Measurements from ENCODE around the gene ALKBH7.
A peak's percentile ranks its signal among the peaks of the same experiment; 100 is the strongest.
"Not testable (repeated sequence)": the region's sequence is repeated elsewhere in the genome, so short reads cannot be mapped to it uniquely, and the experiment has no call there.

Gene ALKBH7, protein sequence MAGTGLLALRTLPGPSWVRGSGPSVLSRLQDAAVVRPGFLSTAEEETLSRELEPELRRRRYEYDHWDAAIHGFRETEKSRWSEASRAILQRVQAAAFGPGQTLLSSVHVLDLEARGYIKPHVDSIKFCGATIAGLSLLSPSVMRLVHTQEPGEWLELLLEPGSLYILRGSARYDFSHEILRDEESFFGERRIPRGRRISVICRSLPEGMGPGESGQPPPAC

GRCh38 chr19:6372594-6373095 is at the start of gene ALKBH7:
Gene ALKBH7 (plus strand): TSS chr19:6372794. CDS start chr19:6372821, 27 bp downstream.
- peak; percentile 98 for DNase-seq

GRCh38 chr19:6324757-6325156 is 47.8 kb upstream of the ALKBH7 start:
- no peak for DNase-seq

GRCh38 chr19:6325614-6326013 is 47.0 kb upstream of the ALKBH7 start:
- no peak for DNase-seq

- no peak for DNase-seq
Measured at GRCh38 chr19:6326815-6327214, 45.8 kb upstream of the ALKBH7 start.

DNA sequence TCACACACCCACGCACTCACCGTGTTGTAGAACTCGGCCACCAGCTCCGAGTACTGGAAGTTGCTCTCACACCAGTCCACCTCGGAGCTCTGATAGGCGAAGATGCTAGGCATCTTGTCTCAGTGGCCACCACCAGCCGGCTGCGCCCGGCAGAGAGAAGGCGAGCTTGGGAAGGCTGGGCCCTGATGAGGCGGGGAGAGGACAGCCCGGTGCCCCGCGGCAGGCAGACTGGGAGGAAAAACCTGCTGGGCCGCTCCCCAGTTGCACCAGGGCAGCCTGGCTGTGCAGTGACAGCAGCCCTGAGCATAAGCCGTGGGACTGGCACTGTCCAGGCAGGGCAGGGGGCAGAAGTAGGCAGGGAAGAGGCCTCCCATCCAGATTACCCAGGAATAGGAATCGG is 39.2 kb upstream of the ALKBH7 start, which contains the start of gene ACER1:
ACER1 (minus strand) TSS at position 174 of the 400 bp plus-strand sequence; CDS start at position 113, 61 bp downstream.
- DNase-seq, result no peak

- DNase-seq, result no peak
Measured at GRCh38 chr19:6334490-6335285, 37.9 kb upstream of the ALKBH7 start.

- no peak for DNase-seq
Measured at GRCh38 chr19:6340493-6341201, 31.9 kb upstream of the ALKBH7 start.

DNA sequence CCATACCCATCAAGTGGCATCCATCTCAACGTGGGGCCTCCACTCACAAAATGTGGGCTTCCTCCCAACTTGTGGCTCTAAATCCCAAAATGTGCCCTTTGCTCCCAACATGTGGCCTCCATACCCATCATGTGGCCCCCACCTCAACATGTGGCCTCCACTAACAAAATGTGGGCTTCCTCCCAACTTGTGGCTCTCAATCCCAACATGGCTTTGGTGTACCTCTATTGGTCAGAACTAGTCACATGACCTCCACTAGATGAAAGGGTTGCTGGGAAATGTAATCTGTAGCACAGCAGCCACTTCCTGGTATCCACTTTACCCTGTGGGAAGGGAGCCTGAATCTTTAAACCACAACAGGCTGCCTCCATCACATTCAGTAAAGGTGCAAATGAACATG is 29.1 kb upstream of the ALKBH7 start:
- no peak for DNase-seq

DNA sequence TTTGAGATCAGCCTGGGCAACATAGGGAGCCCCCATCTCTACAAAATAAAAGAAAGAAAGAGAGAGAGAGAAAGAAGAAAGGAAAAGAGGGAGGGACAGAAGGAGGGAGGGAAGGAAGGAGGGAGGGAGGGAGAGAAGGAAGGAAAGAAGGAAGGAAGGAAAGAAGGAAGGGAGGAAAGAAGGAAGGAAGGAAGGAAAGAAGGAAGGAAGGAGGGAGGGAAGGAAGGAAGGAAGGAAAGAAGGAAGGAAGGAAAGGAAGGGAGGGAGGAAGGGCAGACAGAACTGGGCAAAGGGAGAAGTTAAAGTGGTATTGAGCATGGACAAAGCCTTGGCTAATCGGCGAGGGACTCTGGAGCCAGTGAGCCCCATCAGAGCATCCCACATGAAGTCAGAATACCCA is 23.3 kb upstream of the ALKBH7 start:
- DNase-seq, result not testable (repeated sequence)

DNA sequence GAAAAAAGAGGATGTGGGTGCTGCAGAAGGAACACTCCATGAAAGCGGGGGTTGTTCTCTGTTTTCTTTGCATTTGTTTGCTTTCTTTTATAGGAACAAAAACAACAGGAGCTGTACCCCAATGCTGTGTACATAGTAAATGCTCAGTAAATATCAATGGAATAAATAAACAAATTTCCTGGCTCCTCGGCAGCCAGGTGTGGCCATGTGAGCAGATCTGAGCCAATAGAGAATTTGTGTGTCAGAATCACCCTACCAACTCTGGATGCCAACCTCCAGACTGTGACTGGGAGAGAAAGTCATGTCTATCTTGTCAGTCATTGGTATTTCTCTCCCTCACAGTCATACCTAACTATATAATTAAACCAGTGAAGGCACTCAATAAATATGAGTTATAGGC is 21.9 kb upstream of the ALKBH7 start:
- no peak for DNase-seq

GRCh38 chr19:6352381-6353165 is 20.0 kb upstream of the ALKBH7 start:
- no peak for DNase-seq

DNA sequence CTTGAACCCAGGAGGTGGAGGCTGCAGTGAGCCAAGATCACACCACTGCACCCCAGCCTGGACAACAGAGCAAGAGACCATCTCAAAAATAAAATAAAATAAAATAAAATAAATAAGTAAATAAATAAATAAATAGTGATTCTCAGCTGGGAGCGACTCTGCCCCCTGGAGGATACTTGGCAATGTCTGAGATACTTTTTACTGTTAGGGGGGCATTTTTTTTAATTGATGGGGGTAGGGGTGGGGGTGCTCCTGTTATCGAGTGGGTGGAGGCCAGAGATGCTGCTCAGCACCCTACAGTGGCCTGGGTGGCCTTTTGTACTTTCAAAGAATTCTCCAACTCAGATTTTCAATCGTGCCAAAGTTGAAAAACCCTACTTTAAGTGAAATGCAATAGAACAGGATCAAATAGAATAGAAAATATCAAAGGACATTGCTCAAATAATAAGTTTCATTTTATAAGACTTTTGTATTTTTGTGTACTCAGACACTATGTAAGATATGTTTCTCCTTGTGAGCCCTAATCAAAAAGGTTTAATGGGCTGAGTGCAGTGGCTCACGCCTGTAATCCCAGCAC is 18.4 kb upstream of the ALKBH7 start:
- DNase-seq, result no peak

DNA sequence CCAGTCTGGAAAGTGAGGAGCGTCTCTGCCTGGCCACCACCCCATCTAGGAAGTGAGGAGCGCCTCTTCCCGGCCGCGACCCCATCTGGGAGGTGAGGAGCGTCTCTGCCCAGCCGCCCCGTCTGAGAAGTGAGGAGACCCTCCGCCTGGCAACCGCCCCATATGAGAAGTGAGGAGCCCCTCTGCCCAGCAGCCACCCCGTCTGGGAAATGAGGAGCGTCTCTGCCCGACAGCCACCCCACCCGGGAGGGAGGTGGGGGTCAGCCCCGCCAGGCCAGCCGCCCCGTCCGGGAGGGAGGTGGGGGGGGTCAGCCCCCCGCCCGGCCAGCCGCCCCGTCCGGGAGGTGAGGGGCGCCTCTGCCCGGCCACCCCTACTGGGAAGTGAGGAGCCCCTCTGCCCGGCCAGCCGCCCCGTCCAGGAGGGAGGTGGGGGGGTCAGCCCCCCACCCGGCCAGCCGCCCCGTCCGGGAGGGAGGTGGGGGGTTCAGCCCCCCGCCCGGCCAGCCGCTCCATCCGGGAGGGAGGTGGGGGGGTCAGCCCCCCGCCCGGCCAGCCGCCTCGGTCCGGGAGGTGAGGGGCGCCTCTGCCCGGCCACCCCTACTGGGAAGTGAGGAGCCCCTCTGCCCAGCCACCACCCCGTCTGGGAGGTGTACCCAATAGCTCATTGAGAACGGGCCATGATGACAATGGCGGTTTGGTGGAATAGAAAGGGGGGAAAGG is 17.1 kb upstream of the ALKBH7 start:
- not testable (repeated sequence) for DNase-seq

DNA sequence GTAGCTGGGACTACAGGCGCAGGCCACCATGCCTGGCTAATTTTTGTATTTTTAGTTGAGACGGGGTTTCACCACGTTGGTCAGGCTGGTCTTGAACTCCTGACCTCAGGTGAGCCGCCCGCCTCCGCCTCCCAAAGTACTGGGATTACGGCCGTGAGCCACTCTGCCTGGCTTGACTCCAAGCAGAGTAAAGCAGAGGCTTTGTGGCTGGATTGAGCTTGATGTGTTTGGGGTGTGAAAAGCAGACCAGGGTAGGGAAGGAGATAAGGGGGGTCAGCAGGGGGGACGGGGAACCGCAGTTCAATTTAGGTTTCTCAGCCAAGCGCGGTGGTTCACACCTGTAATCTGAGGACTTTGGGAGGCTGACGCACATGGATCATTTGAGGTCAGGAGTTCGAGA is 15.4 kb upstream of the ALKBH7 start:
- no peak for DNase-seq

- DNase-seq, result peak; percentile 26
Measured at GRCh38 chr19:6358003-6358402, 14.6 kb upstream of the ALKBH7 start.

DNA sequence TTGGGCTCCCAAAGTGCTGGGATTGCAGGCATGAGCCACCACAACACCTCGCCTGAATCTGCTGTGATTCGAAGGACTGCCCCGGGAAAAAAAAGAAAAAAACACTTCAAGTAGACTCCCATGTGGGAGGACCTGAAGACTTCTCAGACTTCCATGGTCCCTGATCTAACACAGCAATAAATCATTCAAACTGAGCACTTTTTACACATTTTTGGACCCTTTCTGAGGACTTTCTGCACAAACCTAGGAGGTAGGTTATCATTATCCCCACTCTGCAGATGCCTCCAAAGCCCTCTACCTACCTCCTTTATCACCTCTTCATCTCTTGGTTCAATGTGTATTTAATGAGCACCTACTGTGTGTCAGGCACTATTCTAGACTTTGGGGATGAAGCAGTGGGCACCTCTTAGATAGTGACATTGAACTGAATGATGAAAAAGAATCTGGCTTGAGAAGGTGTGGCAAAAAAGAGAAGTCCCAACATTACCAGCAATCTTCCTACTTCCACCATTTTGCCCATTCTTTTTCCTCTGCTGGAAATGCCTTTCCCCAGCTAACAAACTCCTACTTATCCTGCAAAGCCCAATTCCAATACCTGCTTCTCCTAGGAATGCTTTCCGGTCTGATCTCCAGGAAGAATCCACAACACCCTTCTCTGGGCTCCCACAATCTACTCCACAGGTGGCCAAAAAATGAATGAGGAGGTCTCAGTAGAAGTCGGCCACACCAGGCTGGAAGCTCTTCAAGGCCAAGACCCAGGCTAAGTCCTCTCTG is 12.8 kb upstream of the ALKBH7 start:
- DNase-seq, result no peak

- not testable (repeated sequence) for DNase-seq
Measured at GRCh38 chr19:6360445-6360844, 12.1 kb upstream of the ALKBH7 start.

GRCh38 chr19:6360857-6361216 is 11.8 kb upstream of the ALKBH7 start:
- not testable (repeated sequence) for DNase-seq

DNA sequence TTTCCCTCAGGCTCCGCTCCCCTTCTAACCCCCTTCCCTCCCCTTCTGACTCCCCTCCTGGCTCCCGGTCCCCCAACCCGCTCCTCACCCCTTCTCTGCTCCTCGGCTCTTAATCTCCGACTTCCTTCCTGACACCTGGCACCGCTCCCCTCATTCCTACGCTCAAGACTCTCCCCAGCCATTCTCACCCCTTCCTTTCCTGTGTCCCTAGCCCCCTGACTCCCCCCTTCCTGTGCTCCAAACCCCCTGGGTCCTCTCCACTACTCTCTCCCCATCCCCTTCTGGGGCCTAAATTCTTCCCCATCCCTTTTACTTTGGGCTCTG is 10.6 kb upstream of the ALKBH7 start:
- DNase-seq, result no peak

DNA sequence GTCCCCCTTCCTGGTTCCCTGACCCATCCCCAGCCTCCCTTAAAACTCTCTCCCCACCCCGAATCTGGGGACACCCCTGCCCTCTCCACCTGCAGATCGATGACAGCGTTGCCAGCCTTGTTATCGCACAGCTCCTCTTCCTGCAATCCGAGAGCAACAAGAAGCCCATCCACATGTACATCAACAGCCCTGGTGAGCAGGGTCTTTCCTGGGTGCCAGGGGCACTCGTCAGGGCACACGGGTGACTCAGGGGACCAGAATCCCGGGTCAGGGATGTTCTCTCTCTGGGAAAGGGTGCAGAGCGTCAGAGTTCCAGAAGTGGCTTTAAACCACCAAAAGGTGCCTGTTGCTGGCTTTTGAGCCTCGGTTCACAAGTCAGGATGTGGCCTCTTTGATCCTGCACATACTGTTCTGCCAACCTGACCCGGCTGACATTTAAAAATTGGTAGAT is 10.2 kb upstream of the ALKBH7 start:
- no peak for DNase-seq

DNA sequence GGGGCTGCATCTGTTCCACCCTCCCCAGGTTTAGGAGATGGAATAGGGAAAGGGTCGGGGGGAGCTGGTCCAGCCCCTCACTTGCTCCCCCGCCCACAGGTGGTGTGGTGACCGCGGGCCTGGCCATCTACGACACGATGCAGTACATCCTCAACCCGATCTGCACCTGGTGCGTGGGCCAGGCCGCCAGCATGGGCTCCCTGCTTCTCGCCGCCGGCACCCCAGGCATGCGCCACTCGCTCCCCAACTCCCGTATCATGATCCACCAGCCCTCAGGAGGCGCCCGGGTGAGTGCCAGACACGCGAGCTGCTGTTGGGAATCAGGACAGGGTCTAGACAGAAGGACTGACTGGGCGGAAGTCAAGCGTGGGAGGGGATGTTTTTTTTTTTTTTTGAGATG is 8.2 kb upstream of the ALKBH7 start:
- DNase-seq, result no peak
